Mammary epithelial cell (primary cell): Measurements from ENCODE around the gene KCNF1.

Experiments used
- EZH2 ChIP-seq: IDR thresholded peaks from 2 replicates; pipeline ENCODE4 v1.6.1; 2012; ENCODE audit warnings: low read length, inconsistent platforms, borderline replicate concordance
- TF ChIP-seq, protein P1 (sequence below), 2 donors: IDR thresholded peaks in 1 of 2; conservative IDR thresholded peaks in 1 of 2; 2 replicates each; pipeline ENCODE4 v1.5.1; 2011 to 2012; ENCODE audit warnings: inconsistent platforms in 2 of 2, low read length in 2 of 2, mild to moderate bottlenecking in 2 of 2, control low read depth in 1 of 2, low read depth in 1 of 2; ENCODE audit not compliant: insufficient read depth in 1 of 2; ENCODE audit errors: extremely low read depth in 1 of 2

DNA sequence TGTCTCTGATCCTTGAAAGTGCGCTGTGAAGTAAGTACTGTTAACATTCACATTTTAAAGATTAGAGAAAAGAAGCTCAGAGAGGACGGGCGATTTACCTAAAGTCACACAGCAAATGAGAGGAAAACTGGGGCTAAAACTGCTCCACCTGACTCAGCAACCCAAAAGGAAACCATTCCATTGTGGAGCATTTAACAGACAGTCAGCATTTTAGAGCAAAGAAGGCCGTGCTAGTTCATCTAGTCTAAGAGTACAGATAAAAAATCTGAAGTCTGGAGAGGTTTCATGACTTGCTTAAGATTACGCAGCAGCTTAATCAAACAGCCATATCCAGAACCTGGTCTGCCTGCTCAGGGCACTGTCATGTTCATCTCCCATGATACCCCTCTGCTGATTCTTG, 19.9 kb upstream of the KCNF1 start:
- TF ChIP-seq, protein P1, sequence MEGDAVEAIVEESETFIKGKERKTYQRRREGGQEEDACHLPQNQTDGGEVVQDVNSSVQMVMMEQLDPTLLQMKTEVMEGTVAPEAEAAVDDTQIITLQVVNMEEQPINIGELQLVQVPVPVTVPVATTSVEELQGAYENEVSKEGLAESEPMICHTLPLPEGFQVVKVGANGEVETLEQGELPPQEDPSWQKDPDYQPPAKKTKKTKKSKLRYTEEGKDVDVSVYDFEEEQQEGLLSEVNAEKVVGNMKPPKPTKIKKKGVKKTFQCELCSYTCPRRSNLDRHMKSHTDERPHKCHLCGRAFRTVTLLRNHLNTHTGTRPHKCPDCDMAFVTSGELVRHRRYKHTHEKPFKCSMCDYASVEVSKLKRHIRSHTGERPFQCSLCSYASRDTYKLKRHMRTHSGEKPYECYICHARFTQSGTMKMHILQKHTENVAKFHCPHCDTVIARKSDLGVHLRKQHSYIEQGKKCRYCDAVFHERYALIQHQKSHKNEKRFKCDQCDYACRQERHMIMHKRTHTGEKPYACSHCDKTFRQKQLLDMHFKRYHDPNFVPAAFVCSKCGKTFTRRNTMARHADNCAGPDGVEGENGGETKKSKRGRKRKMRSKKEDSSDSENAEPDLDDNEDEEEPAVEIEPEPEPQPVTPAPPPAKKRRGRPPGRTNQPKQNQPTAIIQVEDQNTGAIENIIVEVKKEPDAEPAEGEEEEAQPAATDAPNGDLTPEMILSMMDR (conservative IDR thresholded peaks at IDR 0.05 in 1 of 2, IDR thresholded peaks at IDR 0.05 in 1 of 2; ENCODE audit: extremely low read depth in 1 of 2, insufficient read depth in 1 of 2, low read depth in 1 of 2, low read length in 2 of 2): no peak
- no peak for TF ChIP-seq EZH2
